Parathyroid adenoma (tissue), 2 donors: Measurements from ENCODE around the gene FURIN.
A peak's percentile ranks its signal among the peaks of the same experiment; 100 is the strongest.
"Not testable (repeated sequence)": the region's sequence is repeated elsewhere in the genome, so short reads cannot be mapped to it uniquely, and the experiment has no call there.

Experiments
- H2AFZ ChIP-seq: fragments of 300-600 bp; sonication (generic); one replicate; pipeline ENCODE4 v1.7.0; 2017; ENCODE audit warnings: antibody characterized with exemption, mild to moderate bottlenecking
- H3K27ac ChIP-seq: fragments of 300-600 bp; sonication (generic); one replicate; pipeline ENCODE4 v1.7.0; 2017
- H3K27me3 ChIP-seq: fragments of 300-600 bp; sonication (generic); one replicate; pipeline ENCODE4 v1.7.0; 2017; ENCODE audit warnings: low read length; ENCODE audit not compliant: control insufficient read depth, insufficient read depth
- H3K36me3 ChIP-seq: fragments of 300-600 bp; sonication (generic); one replicate; pipeline ENCODE4 v1.7.0; 2017; ENCODE audit warnings: low read length; ENCODE audit not compliant: control insufficient read depth, insufficient read depth
- H3K4me1 ChIP-seq: fragments of 300-600 bp; sonication (generic); one replicate; pipeline ENCODE4 v1.7.0; 2017; ENCODE audit warnings: control low read depth
- H3K4me2 ChIP-seq: fragments of 300-600 bp; sonication (generic); one replicate; pipeline ENCODE4 v1.7.0; 2017; ENCODE audit warnings: low read length
- H3K4me3 ChIP-seq: fragments of 300-600 bp; sonication (generic); one replicate; pipeline ENCODE4 v1.7.0; 2017; ENCODE audit warnings: low read depth, low read length
- H3K79me2 ChIP-seq: fragments of 300-600 bp; sonication (generic); one replicate; pipeline ENCODE4 v1.7.0; 2017; ENCODE audit warnings: control low read depth
- H3K9ac ChIP-seq: fragments of 300-600 bp; sonication (generic); one replicate; pipeline ENCODE4 v1.7.0; 2017; ENCODE audit warnings: mild to moderate bottlenecking
- H3K9me3 ChIP-seq: fragments of 300-600 bp; sonication (generic); one replicate; pipeline ENCODE4 v1.7.0; 2017; ENCODE audit warnings: low read length; ENCODE audit not compliant: control insufficient read depth
- TF ChIP-seq, protein P1 (sequence below): fragments of 300-600 bp; sonication (generic); IDR thresholded peaks from one replicate; pipeline ENCODE4 v1.7.0; 2017; ENCODE audit warnings: antibody characterized with exemption, mild to moderate bottlenecking
- donor health status: primary hyperparathyroidism.

Gene FURIN

DNA sequence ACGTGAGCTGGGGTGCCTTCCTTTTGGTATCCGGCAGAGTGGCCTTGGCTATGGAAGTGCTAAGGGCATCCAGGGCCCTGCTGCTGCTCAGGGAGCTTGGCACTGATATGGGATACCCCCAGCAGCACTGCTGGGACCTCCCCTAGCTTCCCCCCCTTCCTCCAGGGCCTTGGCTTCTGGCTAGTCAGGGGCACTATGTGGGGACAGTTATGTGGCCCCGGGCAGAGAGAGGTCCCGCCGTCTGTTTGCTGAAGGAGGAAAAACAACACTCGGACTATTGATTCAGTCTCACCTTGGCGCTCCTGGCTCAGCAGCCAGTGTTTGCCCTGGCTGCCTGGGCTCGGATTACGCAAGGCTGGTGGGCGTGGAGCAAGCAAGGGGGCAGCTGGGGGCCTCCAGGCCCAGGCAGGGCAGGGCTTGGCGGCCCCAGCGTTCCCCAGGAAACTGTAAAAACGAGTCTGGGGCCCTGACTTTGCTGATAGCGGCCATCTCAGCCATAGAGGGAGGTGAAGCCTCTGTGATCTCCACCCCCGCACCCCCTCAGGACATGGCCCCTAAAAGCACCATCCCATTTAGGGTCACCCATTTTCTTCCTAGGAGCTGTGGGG is 5.7 kb downstream of the FURIN start:
- H2AFZ ChIP-seq = no peak overlapping the region
- no peak overlapping the region for H3K4me3 ChIP-seq
- H3K9me3 ChIP-seq = no peaks in the 10 kb centered on the region
- no peak overlapping the region for H3K9ac ChIP-seq
- no peaks in the 10 kb centered on the region for H3K79me2 ChIP-seq
- TF ChIP-seq, protein P1, sequence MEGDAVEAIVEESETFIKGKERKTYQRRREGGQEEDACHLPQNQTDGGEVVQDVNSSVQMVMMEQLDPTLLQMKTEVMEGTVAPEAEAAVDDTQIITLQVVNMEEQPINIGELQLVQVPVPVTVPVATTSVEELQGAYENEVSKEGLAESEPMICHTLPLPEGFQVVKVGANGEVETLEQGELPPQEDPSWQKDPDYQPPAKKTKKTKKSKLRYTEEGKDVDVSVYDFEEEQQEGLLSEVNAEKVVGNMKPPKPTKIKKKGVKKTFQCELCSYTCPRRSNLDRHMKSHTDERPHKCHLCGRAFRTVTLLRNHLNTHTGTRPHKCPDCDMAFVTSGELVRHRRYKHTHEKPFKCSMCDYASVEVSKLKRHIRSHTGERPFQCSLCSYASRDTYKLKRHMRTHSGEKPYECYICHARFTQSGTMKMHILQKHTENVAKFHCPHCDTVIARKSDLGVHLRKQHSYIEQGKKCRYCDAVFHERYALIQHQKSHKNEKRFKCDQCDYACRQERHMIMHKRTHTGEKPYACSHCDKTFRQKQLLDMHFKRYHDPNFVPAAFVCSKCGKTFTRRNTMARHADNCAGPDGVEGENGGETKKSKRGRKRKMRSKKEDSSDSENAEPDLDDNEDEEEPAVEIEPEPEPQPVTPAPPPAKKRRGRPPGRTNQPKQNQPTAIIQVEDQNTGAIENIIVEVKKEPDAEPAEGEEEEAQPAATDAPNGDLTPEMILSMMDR = no peak
- no peaks in the 10 kb centered on the region for H3K36me3 ChIP-seq
- peaks cover 13% of the 10 kb centered on the region for H3K4me1 ChIP-seq
- H3K4me2 ChIP-seq = peak overlapping the region; percentile 12
- no peaks in the 10 kb centered on the region for H3K27me3 ChIP-seq
- no peak overlapping the region for H3K27ac ChIP-seq

DNA sequence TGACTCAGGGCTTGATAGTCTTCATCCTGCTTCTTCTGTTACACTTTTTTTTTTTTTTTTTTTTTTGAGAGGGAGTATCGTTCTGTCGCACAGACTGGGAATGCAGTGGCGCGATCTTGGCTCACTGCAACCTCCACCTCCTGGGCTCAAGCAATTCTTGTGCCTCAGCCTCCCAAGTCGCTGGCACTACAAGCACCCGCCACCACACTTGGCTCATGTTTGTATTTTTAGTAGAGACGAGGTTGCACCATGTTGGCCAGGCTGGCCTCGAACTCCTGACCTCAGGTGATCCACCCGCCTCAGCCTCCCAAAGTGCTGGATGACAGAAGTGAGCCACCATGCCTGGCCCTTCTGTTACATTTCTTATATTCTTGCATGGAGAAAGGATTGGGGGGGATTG is 6.6 kb downstream of the FURIN start:
- H3K9ac ChIP-seq, H3K4me3 ChIP-seq, H3K4me1 ChIP-seq, H3K27me3 ChIP-seq, H3K4me2 ChIP-seq, H3K27ac ChIP-seq, H3K9me3 ChIP-seq, H3K36me3 ChIP-seq, H2AFZ ChIP-seq, H3K79me2 ChIP-seq: not testable (repeated sequence)

DNA sequence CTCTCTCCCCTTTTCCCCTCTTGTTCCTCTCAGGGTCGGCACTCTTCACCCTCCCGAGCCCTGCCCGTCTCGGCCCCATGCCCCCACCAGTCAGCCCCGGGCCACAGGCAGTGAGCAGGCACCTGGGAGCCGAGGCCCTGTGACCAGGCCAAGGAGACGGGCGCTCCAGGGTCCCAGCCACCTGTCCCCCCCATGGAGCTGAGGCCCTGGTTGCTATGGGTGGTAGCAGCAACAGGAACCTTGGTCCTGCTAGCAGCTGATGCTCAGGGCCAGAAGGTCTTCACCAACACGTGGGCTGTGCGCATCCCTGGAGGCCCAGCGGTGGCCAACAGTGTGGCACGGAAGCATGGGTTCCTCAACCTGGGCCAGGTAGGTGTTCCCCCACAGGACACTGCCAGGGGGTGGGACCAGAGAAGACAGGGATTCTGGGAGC is 7.2 kb downstream of the FURIN start:
- Histone ChIP-seq H3K27ac (no peak overlapping the region), H3K36me3 (no peaks in the 10 kb centered on the region)

DNA sequence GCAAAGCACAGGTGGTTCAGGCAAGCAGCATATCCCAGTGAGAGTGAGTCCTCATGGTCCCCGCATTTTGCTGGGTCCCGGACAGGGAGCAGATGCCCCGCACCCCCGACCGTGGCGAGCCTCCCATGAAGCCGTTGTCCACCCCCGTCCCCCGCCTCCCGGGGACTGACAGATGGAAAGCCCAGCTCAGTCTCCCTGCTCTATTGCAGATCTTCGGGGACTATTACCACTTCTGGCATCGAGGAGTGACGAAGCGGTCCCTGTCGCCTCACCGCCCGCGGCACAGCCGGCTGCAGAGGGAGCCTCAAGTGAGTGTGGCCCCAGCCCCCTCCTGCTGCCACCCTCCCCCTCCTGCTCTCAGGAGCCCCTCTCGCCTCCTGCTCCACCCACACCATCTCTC is 7.7 kb downstream of the FURIN start:
- Histone ChIP-seq H3K27me3 (no peaks in the 10 kb centered on the region), H3K4me3 (no peak overlapping the region), H2AFZ (no peak overlapping the region), H3K9ac (no peak overlapping the region), H3K4me1 (peaks cover 6% of the 10 kb centered on the region), H3K4me2 (no peak overlapping the region), H3K79me2 (no peaks in the 10 kb centered on the region), H3K27ac (no peak overlapping the region), H3K36me3 (no peaks in the 10 kb centered on the region), H3K9me3 (no peaks in the 10 kb centered on the region)
- TF ChIP-seq, protein P1 = no peak

More for the DNA sequence above, 7.2 kb downstream of the FURIN start:
- Histone ChIP-seq H2AFZ (no peak overlapping the region), H3K9ac (no peak overlapping the region), H3K9me3 (no peaks in the 10 kb centered on the region), H3K4me2 (no peak overlapping the region), H3K4me1 (peaks cover 6% of the 10 kb centered on the region), H3K79me2 (no peaks in the 10 kb centered on the region), H3K27me3 (no peaks in the 10 kb centered on the region), H3K4me3 (no peak overlapping the region)
- TF ChIP-seq, protein P1 = no peak

DNA sequence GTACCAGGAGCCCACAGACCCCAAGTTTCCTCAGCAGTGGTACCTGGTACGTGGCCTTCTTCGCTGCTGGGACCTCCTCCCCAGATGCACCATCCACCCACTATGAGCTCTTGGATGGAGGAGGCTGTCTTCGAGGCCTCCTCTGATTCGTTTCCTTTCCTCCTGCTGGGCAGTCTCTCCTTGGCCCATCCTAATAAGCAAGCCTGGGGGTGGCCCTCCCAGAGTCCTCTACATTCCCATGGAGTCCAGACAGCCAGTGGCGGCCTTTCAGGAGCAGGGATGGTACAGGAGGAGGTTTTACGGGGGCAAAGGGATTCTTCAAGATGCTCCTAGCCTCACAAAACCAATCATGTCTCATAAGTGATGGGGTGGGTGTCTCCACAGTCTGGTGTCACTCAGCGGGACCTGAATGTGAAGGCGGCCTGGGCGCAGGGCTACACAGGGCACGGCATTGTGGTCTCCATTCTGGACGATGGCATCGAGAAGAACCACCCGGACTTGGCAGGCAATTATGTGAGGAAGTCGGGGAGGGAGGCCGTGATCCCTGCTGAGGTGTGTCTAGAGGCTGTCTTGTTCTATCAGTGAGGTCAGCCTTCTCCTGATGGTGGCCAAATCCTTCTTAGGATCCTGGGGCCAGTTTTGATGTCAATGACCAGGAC is 8.3 kb downstream of the FURIN start:
- no peaks in the 10 kb centered on the region for H3K79me2 ChIP-seq
- no peaks in the 10 kb centered on the region for H3K36me3 ChIP-seq
- H2AFZ ChIP-seq = no peak overlapping the region
- no peaks in the 10 kb centered on the region for H3K27me3 ChIP-seq
- H3K27ac ChIP-seq = no peak overlapping the region
- H3K4me1 ChIP-seq = peaks cover 6% of the 10 kb centered on the region
- H3K9ac ChIP-seq = no peak overlapping the region
- no peak overlapping the region for H3K4me3 ChIP-seq
- H3K4me2 ChIP-seq = no peak overlapping the region
- no peaks in the 10 kb centered on the region for H3K9me3 ChIP-seq
- TF ChIP-seq, protein P1 = no peak
